NCI-H2196 treated with DMSO at 0.1 percent for 48 hours (cell line): ENCODE results near the gene UBE2M.
"Not testable (repeated sequence)": the region's sequence is repeated elsewhere in the genome, so short reads cannot be mapped to it uniquely, and the experiment has no call there.

ENCODE experiments used
- DNase-seq: peaks from one replicate; lab custom pipeline; 2025; ENCODE audit not compliant: unreplicated experiment; lab: John Stamatoyannopoulos, UW

UBE2M gene

GRCh38 chr19:58558066-58558622 lies at the start of gene UBE2M:
UBE2M (minus strand) TSS chr19:58558611; CDS start chr19:58558381, 230 bp downstream.
- no peak for DNase-seq

- DNase-seq: not testable (repeated sequence)
These were observed 48.8 kb upstream of the UBE2M start for GRCh38 chr19:58607213-58607612.

GRCh38 chr19:58606251-58606896 lies 48.0 kb upstream of the UBE2M start:
- DNase-seq: not testable (repeated sequence)

- DNase-seq: no peak
These were observed 27.8 kb upstream of the UBE2M start for GRCh38 chr19:58586133-58586765.

- no peak for DNase-seq
These were observed 27.2 kb upstream of the UBE2M start for GRCh38 chr19:58585442-58586132.

GRCh38 chr19:58584498-58585441 lies 26.4 kb upstream of the UBE2M start:
- no peak for DNase-seq

- DNase-seq: no peak
These were observed 24.6 kb upstream of the UBE2M start for GRCh38 chr19:58582985-58583384.

- DNase-seq: no peak
These were observed 23.1 kb upstream of the UBE2M start for GRCh38 chr19:58581227-58582141.

- no peak for DNase-seq
These were observed 21.2 kb upstream of the UBE2M start for GRCh38 chr19:58579473-58580142.

- no peak for DNase-seq
These were observed 19.9 kb upstream of the UBE2M start for GRCh38 chr19:58578012-58578925.

- not testable (repeated sequence) for DNase-seq
These were observed 19.2 kb upstream of the UBE2M start for GRCh38 chr19:58577581-58577980.

GRCh38 chr19:58575183-58576041 lies 17.0 kb upstream of the UBE2M start:
- no peak for DNase-seq

GRCh38 chr19:58573658-58574164 lies 15.3 kb upstream of the UBE2M start:
- DNase-seq: no peak

- DNase-seq: no peak
These were observed 14.6 kb upstream of the UBE2M start, which contains the start of gene MZF1 for GRCh38 chr19:58572818-58573657. MZF1 (minus strand) TSS chr19:58573335; CDS start chr19:58571389, 1,946 bp downstream.

GRCh38 chr19:58572026-58572817 lies 13.8 kb upstream of the UBE2M start:
- no peak for DNase-seq
